Measurements from ENCODE around the gene PRAF2. TPM values are rescaled to one million over a fixed set of nuclear protein-coding genes. Genes with fewer than 3 reads are reported as not detected.

Gene PRAF2
- total and polyA plus RNA-seq, 9 donors: 4.2 to 29.8 (median 22.3) TPM

- Histone ChIP-seq H3K27me3 (ENCODE audit: control insufficient read depth, insufficient read depth, low read length) (no peaks in the 10 kb centered on the region), H3K27ac (ENCODE audit: low read length) (no peak overlapping the region), H3K9me3 (replicated peaks; ENCODE audit: control insufficient read depth, low read depth, low read length) (no peaks in the 10 kb centered on the region), H3K4me3 (ENCODE audit: low read length) (no peak overlapping the region), H3K36me3 (ENCODE audit: control insufficient read depth, insufficient read depth, low read length) (peaks cover 40% of the 10 kb centered on the region), H3K4me1 (ENCODE audit: control insufficient read depth, insufficient read depth, low read length) (peaks cover 21% of the 10 kb centered on the region)
- WGBS (ENCODE audit: insufficient coverage): 93% methylated on average over 11 of the region's 15 CpGs
- no peak for DNase-seq
Observed at GRCh38 chrX:49037883-49038475, 35.8 kb downstream of the PRAF2 start.

GRCh38 chrX:49030283-49030682 is 43.5 kb downstream of the PRAF2 start:
- H3K36me3 ChIP-seq (ENCODE audit: control insufficient read depth, insufficient read depth, low read length): peaks cover 31% of the 10 kb centered on the region
- WGBS (ENCODE audit: insufficient coverage): 81% methylated on average over 4 of the region's 6 CpGs

GRCh38 chrX:49029876-49030275 is 43.9 kb downstream of the PRAF2 start:
- WGBS (ENCODE audit: insufficient coverage): no CpG with 5 or more reads among the region's 6 CpGs
- H3K36me3 ChIP-seq (ENCODE audit: control insufficient read depth, insufficient read depth, low read length): peaks cover 31% of the 10 kb centered on the region
- no peaks in the 10 kb centered on the region for H3K27me3 ChIP-seq (ENCODE audit: control insufficient read depth, insufficient read depth, low read length)
- H3K27ac ChIP-seq (ENCODE audit: low read length): no peak overlapping the region
- H3K4me3 ChIP-seq (ENCODE audit: low read length): no peak overlapping the region
- no peak for DNase-seq
- H3K9me3 ChIP-seq (replicated peaks; ENCODE audit: control insufficient read depth, low read depth, low read length): no peaks in the 10 kb centered on the region
- H3K4me1 ChIP-seq (ENCODE audit: control insufficient read depth, insufficient read depth, low read length): no peaks in the 10 kb centered on the region

More at GRCh38 chrX:49030283-49030682, 43.5 kb downstream of the PRAF2 start:
- no peaks in the 10 kb centered on the region for H3K4me1 ChIP-seq (ENCODE audit: control insufficient read depth, insufficient read depth, low read length)
- H3K27ac ChIP-seq (ENCODE audit: low read length): no peak overlapping the region
- H3K27me3 ChIP-seq (ENCODE audit: control insufficient read depth, insufficient read depth, low read length): no peaks in the 10 kb centered on the region
- no peak for DNase-seq
- no peaks in the 10 kb centered on the region for H3K9me3 ChIP-seq (replicated peaks; ENCODE audit: control insufficient read depth, low read depth, low read length)
- no peak overlapping the region for H3K4me3 ChIP-seq (ENCODE audit: low read length)

Other genes with a start within 250 kb of the PRAF2 start
- gene ERAS, start 247.5 kb downstream of the PRAF2 start, total RNA-seq: not detected
- under 1 TPM in 1 of 8 donors, not detected in 7; 0.10 TPM for gene ERAS, start 247.5 kb downstream of the PRAF2 start, polyA plus RNA-seq (ENCODE audit: insufficient read depth in 1 of 8, insufficient read length in 8 of 8, low replicate concordance in 1 of 8)
- gene PCSK1N, start 238.4 kb downstream of the PRAF2 start, total RNA-seq: not detected
- 1 to 10 TPM in 2 of 8 donors, under 1 TPM in 4, not detected in 2; 0.15 to 5.4 (median 0.26) TPM for gene PCSK1N, start 238.4 kb downstream of the PRAF2 start, polyA plus RNA-seq (ENCODE audit: insufficient read depth in 1 of 8, insufficient read length in 8 of 8, low replicate concordance in 1 of 8)
- 33.7 TPM for gene TIMM17B, start 176.2 kb downstream of the PRAF2 start, total RNA-seq
- 10 to 100 TPM; 29.0 to 44.4 (median 35.4) TPM for gene TIMM17B, start 176.2 kb downstream of the PRAF2 start, polyA plus RNA-seq (ENCODE audit: insufficient read depth in 1 of 8, insufficient read length in 8 of 8, low replicate concordance in 1 of 8)
- 54.4 TPM for gene PQBP1, start 176.1 kb downstream of the PRAF2 start, total RNA-seq
- 10 to 100 TPM; 64.2 to 76.6 (median 70.3) TPM for gene PQBP1, start 176.1 kb downstream of the PRAF2 start, polyA plus RNA-seq (ENCODE audit: insufficient read depth in 1 of 8, insufficient read length in 8 of 8, low replicate concordance in 1 of 8)
- 7.7 TPM for gene SLC35A2, start 162.4 kb downstream of the PRAF2 start, total RNA-seq
- 10 to 100 TPM; 15.9 to 22.1 (median 17.0) TPM for gene SLC35A2, start 162.4 kb downstream of the PRAF2 start, polyA plus RNA-seq (ENCODE audit: insufficient read depth in 1 of 8, insufficient read length in 8 of 8, low replicate concordance in 1 of 8)
- gene PIM2, start 155.0 kb downstream of the PRAF2 start, total RNA-seq: 1.7 TPM
- gene PIM2, start 155.0 kb downstream of the PRAF2 start, polyA plus RNA-seq (ENCODE audit: insufficient read depth in 1 of 8, insufficient read length in 8 of 8, low replicate concordance in 1 of 8): 1 to 10 TPM in 7 of 8 donors, under 1 TPM in 1; 0.92 to 2.3 (median 1.7) TPM
- gene OTUD5, start 116.4 kb downstream of the PRAF2 start, total RNA-seq: 18.9 TPM
- 10 to 100 TPM; 37.5 to 45.2 (median 38.4) TPM for gene OTUD5, start 116.4 kb downstream of the PRAF2 start, polyA plus RNA-seq (ENCODE audit: insufficient read depth in 1 of 8, insufficient read length in 8 of 8, low replicate concordance in 1 of 8)
- 0.66 TPM for gene KCND1, start 102.2 kb downstream of the PRAF2 start, total RNA-seq
- gene KCND1, start 102.2 kb downstream of the PRAF2 start, polyA plus RNA-seq (ENCODE audit: insufficient read depth in 1 of 8, insufficient read length in 8 of 8, low replicate concordance in 1 of 8): 1 to 10 TPM in 4 of 8 donors, under 1 TPM in 4; 0.72 to 1.7 (median 1.0) TPM
- 9.9 TPM for gene GRIPAP1, start 71.7 kb downstream of the PRAF2 start, total RNA-seq
- 10 to 100 TPM; 18.0 to 26.0 (median 22.3) TPM for gene GRIPAP1, start 71.7 kb downstream of the PRAF2 start, polyA plus RNA-seq (ENCODE audit: insufficient read depth in 1 of 8, insufficient read length in 8 of 8, low replicate concordance in 1 of 8)
- 10.8 TPM for gene TFE3, start 30.6 kb downstream of the PRAF2 start, total RNA-seq
- 10 to 100 TPM; 20.5 to 27.3 (median 21.4) TPM for gene TFE3, start 30.6 kb downstream of the PRAF2 start, polyA plus RNA-seq (ENCODE audit: insufficient read depth in 1 of 8, insufficient read length in 8 of 8, low replicate concordance in 1 of 8)
- gene CCDC120, start 15.0 kb downstream of the PRAF2 start, total RNA-seq: 0.98 TPM
- 1 to 10 TPM; 3.3 to 6.0 (median 4.1) TPM for gene CCDC120, start 15.0 kb downstream of the PRAF2 start, polyA plus RNA-seq (ENCODE audit: insufficient read depth in 1 of 8, insufficient read length in 8 of 8, low replicate concordance in 1 of 8)
- gene WDR45, start 5.9 kb upstream of the PRAF2 start, total RNA-seq: 25.5 TPM
- gene WDR45, start 5.9 kb upstream of the PRAF2 start, polyA plus RNA-seq (ENCODE audit: insufficient read depth in 1 of 8, insufficient read length in 8 of 8, low replicate concordance in 1 of 8): 10 to 100 TPM; 34.1 to 39.1 (median 36.6) TPM
- 20.7 TPM for gene GPKOW, start 49.7 kb upstream of the PRAF2 start, total RNA-seq
- 10 to 100 TPM; 18.3 to 19.6 (median 19.0) TPM for gene GPKOW, start 49.7 kb upstream of the PRAF2 start, polyA plus RNA-seq (ENCODE audit: insufficient read depth in 1 of 8, insufficient read length in 8 of 8, low replicate concordance in 1 of 8)
- gene MAGIX, start 88.8 kb upstream of the PRAF2 start, total RNA-seq: 2.6 TPM
- 1 to 10 TPM; 1.6 to 2.1 (median 1.7) TPM for gene MAGIX, start 88.8 kb upstream of the PRAF2 start, polyA plus RNA-seq (ENCODE audit: insufficient read depth in 1 of 8, insufficient read length in 8 of 8, low replicate concordance in 1 of 8)
- 59.0 TPM for gene PLP2, start 97.9 kb upstream of the PRAF2 start, total RNA-seq
- gene PLP2, start 97.9 kb upstream of the PRAF2 start, polyA plus RNA-seq (ENCODE audit: insufficient read depth in 1 of 8, insufficient read length in 8 of 8, low replicate concordance in 1 of 8): 100 to 1,000 TPM in 5 of 8 donors, 10 to 100 TPM in 3; 79.1 to 166 (median 119) TPM
- gene PRICKLE3, start 112.4 kb upstream of the PRAF2 start, total RNA-seq: 1.9 TPM
- 1 to 10 TPM; 2.7 to 5.3 (median 3.9) TPM for gene PRICKLE3, start 112.4 kb upstream of the PRAF2 start, polyA plus RNA-seq (ENCODE audit: insufficient read depth in 1 of 8, insufficient read length in 8 of 8, low replicate concordance in 1 of 8)
- gene SYP, start 126.2 kb upstream of the PRAF2 start, total RNA-seq: 1.2 TPM
- 1 to 10 TPM; 1.1 to 2.0 (median 1.3) TPM for gene SYP, start 126.2 kb upstream of the PRAF2 start, polyA plus RNA-seq (ENCODE audit: insufficient read depth in 1 of 8, insufficient read length in 8 of 8, low replicate concordance in 1 of 8)
- 0.09 TPM for gene CACNA1F, start 159.3 kb upstream of the PRAF2 start, total RNA-seq
- gene CACNA1F, start 159.3 kb upstream of the PRAF2 start, polyA plus RNA-seq (ENCODE audit: insufficient read depth in 1 of 8, insufficient read length in 8 of 8, low replicate concordance in 1 of 8): under 1 TPM in 4 of 8 donors, not detected in 4; 0.01 to 0.05 (median 0.03) TPM
- 5.3 TPM for gene CCDC22, start 161.5 kb upstream of the PRAF2 start, total RNA-seq
- 10 to 100 TPM; 10.8 to 15.8 (median 12.6) TPM for gene CCDC22, start 161.5 kb upstream of the PRAF2 start, polyA plus RNA-seq (ENCODE audit: insufficient read depth in 1 of 8, insufficient read length in 8 of 8, low replicate concordance in 1 of 8)
- 0.04 TPM for gene FOXP3, start 190.7 kb upstream of the PRAF2 start, total RNA-seq
- gene FOXP3, start 190.7 kb upstream of the PRAF2 start, polyA plus RNA-seq (ENCODE audit: insufficient read depth in 1 of 8, insufficient read length in 8 of 8, low replicate concordance in 1 of 8): under 1 TPM; 0.24 to 0.68 (median 0.54) TPM
- gene PPP1R3F, start 195.8 kb upstream of the PRAF2 start, total RNA-seq: 5.5 TPM
- gene PPP1R3F, start 195.8 kb upstream of the PRAF2 start, polyA plus RNA-seq (ENCODE audit: insufficient read depth in 1 of 8, insufficient read length in 8 of 8, low replicate concordance in 1 of 8): 1 to 10 TPM; 6.1 to 9.0 (median 7.5) TPM
- not detected for gene GAGE10, start 229.6 kb upstream of the PRAF2 start, total RNA-seq
- gene GAGE10, start 229.6 kb upstream of the PRAF2 start, polyA plus RNA-seq (ENCODE audit: insufficient read depth in 1 of 8, insufficient read length in 8 of 8, low replicate concordance in 1 of 8): not detected
- gene GAGE12J, start 248.0 kb upstream of the PRAF2 start, total RNA-seq: not detected
- not detected for gene GAGE12J, start 248.0 kb upstream of the PRAF2 start, polyA plus RNA-seq (ENCODE audit: insufficient read depth in 1 of 8, insufficient read length in 8 of 8, low replicate concordance in 1 of 8)

Measured in muscle of leg (tissue), 11 donors.